Vagina (tissue), 2 donors: ENCODE data around the gene ARHGAP4.

Source experiments
- CTCF ChIP-seq, 3 experiments: fragments of 450-650 bp in 2 of 3; fragments of 200-600 bp in 1 of 3; sonication (generic) in 1 of 3; IDR thresholded peaks; one replicate each; pipeline ENCODE4 v1.5.1; 2017 to 2019; ENCODE audit warnings: antibody characterized with exemption in 3 of 3, mild to moderate bottlenecking in 2 of 3, moderate library complexity in 2 of 3
- POLR2A ChIP-seq, 2 donors: fragments of 450-650 bp; IDR thresholded peaks; one replicate each; pipeline ENCODE4 v1.6.1; 2017; ENCODE audit warnings: antibody characterized with exemption in 2 of 2, mild to moderate bottlenecking in 2 of 2, moderate library complexity in 2 of 2
- POLR2AphosphoS5 ChIP-seq, 2 donors: sonication (generic); formaldehyde crosslinking; IDR thresholded peaks; one replicate each; pipeline ENCODE4 v1.9.0; 2017; ENCODE audit warnings: antibody characterized with exemption in 2 of 2, mild to moderate bottlenecking in 2 of 2, low read depth in 1 of 2; ENCODE audit not compliant: insufficient read depth in 1 of 2

GRCh38 chrX:153889123-153889522 is 36.9 kb downstream of the ARHGAP4 start:
- TF ChIP-seq CTCF (IDR thresholded peaks at IDR 0.05): no peak
- no peak for TF ChIP-seq POLR2A (IDR thresholded peaks at IDR 0.05)
- no peak for TF ChIP-seq POLR2AphosphoS5 (IDR thresholded peaks at IDR 0.05; ENCODE audit: insufficient read depth in 1 of 2, low read depth in 1 of 2)
